NB4 (cell line): ENCODE measurements around the gene ANKRD10.

ENCODE experiments used
- MYC ChIP-seq: IDR thresholded peaks from 2 replicates; pipeline ENCODE4 v1.6.1; 2011; ENCODE audit warnings: low read depth, low read length
- POLR2A ChIP-seq: IDR thresholded peaks from 2 replicates; pipeline ENCODE4 v1.6.1; 2011; ENCODE audit warnings: mild to moderate bottlenecking; ENCODE audit not compliant: insufficient read length; ENCODE audit errors: extremely low read depth
- TF ChIP-seq, protein P1 (sequence below): IDR thresholded peaks from one replicate; pipeline ENCODE4 v1.5.1; 2012; ENCODE audit warnings: low read depth, low read length
- TF ChIP-seq, protein P2 (sequence below): IDR thresholded peaks from 2 replicates; pipeline ENCODE4 v1.6.1; 2011; ENCODE audit warnings: low read depth, low read length

DNA sequence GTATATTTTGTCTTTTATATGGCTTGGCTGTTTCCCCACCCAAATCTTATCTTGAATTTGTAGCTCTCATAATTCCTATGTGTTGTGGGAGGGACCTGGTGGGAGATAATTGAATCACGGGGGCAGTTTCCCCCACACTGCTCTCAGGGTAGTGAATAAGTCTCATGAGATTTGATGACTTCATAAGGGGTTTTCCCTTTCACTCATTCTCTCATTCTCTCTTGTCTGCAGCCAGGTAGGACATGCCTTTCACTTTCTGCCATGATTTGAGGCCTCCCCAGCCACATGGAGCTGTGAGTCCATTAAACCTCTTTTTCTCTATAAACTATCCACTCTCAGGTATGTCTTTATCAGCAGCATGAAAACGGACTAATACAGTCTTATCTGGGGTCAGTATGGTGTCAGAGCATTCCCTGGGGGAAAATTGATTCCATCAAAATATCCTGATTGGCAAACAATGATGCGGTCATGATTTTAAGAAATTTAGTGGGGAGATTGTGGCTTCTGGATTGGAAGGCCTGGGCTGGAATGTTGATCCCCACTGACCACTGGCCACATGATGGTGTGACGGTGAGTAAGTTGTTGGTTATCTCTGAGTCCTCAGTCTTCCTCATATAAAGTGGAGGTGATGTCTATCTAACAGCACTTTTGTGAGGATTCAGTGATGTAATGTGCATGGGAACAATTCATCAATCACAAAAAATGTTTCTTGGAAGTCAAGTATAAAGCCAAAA is 27.5 kb upstream of the ANKRD10 start:
- TF ChIP-seq, protein P1, sequence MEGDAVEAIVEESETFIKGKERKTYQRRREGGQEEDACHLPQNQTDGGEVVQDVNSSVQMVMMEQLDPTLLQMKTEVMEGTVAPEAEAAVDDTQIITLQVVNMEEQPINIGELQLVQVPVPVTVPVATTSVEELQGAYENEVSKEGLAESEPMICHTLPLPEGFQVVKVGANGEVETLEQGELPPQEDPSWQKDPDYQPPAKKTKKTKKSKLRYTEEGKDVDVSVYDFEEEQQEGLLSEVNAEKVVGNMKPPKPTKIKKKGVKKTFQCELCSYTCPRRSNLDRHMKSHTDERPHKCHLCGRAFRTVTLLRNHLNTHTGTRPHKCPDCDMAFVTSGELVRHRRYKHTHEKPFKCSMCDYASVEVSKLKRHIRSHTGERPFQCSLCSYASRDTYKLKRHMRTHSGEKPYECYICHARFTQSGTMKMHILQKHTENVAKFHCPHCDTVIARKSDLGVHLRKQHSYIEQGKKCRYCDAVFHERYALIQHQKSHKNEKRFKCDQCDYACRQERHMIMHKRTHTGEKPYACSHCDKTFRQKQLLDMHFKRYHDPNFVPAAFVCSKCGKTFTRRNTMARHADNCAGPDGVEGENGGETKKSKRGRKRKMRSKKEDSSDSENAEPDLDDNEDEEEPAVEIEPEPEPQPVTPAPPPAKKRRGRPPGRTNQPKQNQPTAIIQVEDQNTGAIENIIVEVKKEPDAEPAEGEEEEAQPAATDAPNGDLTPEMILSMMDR: no peak
- TF ChIP-seq, protein P2, sequence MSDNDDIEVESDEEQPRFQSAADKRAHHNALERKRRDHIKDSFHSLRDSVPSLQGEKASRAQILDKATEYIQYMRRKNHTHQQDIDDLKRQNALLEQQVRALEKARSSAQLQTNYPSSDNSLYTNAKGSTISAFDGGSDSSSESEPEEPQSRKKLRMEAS: no peak
- TF ChIP-seq MYC: no peak
- TF ChIP-seq POLR2A: no peak
